Stimulated activated CD4-positive, alpha-beta T cell treated with anti-CD3 and anti-CD28 coated beads, Interleukin-4, amount 100 ng/mL, for 4 hours (primary cell): ENCODE results near the gene SYT11.
"Not testable (repeated sequence)": the region's sequence is repeated elsewhere in the genome, so short reads cannot be mapped to it uniquely, and the experiment has no call there.

Experiments
- DNase-seq, 2 experiments: peaks; one replicate each; pipeline ENCODE4 v3.0.0-alpha.2; 2020

SYT11 gene

DNA sequence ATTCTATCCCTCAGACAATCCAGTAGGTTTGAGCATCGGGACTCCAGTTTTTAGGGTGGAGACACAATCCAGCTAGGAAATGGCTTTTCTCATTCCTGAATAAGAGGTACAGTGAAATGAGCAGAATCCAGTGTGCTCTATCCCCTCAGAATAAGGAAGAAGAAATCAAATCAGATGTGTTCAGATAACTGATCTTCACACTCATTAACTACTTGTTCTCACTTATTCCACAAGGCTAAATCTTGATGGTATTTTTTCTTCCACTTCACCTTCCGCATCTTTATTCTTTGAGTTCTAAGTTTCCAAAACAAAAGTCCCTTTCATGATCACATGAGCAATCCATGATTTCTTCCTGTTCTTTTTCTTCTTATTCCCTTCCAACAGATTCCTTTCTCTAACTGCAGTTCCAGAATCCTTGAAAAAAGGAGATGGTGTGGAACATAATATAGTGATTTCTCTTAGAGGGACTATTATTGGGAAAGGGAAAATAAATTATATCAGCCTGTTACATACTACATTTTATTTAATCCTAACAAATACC is 1.7 kb downstream of the SYT11 start:
- DNase-seq, result no peak

- DNase-seq, result no peak
Measured at GRCh38 chr1:155861896-155862295, 2.5 kb downstream of the SYT11 start.

GRCh38 chr1:155864393-155864792 is 5.0 kb downstream of the SYT11 start:
- no peak for DNase-seq

GRCh38 chr1:155867766-155868165 is 8.4 kb downstream of the SYT11 start:
- no peak for DNase-seq

- no peak for DNase-seq
Measured at GRCh38 chr1:155871390-155871789, 12.0 kb downstream of the SYT11 start.

DNA sequence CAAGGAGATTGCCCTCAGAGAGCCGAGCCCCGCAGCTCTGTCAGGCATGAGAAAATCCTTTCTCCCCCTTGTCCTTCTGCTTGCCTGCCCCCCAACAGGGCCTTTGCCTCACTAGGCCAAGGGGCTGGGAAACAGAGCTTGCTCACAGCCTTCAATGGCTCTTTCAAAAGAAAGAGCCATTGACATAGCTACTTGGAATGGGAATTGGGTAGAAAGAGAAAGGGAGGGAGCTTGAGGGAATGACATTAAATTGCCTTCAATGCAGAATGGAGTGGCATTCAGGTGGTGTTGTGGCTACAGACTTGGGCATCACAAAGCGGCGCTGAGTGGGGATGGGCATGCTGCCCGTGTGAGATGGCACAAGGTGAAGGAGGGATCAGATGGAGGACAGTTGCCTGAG is 13.2 kb downstream of the SYT11 start:
- DNase-seq, result no peak

DNA sequence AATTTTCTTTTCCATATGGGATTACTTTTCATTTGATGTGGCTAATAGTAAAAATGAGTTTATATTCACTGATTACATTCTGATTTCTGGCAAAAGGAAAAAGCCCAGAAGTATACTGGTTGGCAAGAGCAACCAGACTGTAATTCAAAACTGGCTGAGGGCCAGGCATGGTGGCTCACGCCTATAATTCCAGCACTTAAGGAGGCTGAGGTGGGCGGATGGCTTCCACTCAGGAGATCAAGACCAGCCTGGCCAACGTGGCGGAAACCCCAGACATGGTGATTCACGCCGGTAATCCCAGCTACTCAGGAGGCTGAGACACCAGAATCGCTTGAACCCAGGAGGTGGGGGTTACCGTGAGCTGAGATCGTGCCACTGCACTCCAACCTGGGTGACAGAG is 14.5 kb downstream of the SYT11 start:
- DNase-seq, result no peak

DNA sequence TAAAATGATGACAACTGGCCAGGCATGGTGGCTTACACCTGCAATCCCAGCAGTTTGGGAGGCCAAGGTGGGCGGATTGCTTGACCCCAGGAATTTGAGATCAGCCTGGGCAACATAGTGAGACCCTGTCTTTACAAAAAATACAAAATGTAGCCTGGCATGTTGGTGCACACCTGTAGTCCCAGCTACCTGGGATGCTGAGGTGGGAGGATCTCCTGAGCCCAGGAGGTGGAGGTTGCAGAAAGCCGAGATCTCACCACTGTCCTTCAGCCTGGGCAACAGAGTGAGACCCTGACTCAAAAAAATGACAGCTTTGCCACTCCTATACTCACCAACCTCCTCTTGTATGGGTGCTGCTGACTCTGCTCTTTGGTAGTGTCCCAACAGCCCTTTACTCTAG is 18.6 kb downstream of the SYT11 start:
- DNase-seq, result no peak

GRCh38 chr1:155880251-155880650 is 20.9 kb downstream of the SYT11 start:
- no peak for DNase-seq

GRCh38 chr1:155880950-155881349 is 21.6 kb downstream of the SYT11 start:
- DNase-seq, result no peak

DNA sequence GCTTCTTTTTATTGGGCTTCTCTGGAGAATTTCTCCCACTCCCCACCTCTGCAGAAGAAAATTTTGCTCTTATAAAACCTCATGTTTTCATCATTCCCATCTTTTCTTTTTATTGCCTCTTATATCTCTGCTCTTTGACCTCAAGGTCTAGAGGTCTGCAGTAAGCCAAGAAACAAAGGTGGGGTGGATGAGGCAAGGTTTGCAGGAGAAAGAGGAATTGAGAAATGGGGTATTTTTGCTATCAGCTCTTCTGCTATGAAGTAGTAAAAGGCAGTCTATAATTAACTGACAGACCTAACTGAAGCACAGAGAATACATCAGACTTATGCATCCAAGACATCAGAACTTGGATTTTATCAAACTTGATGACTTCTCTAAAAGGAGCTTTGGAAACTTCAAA is 22.9 kb downstream of the SYT11 start:
- no peak for DNase-seq

GRCh38 chr1:155882766-155883165 is 23.4 kb downstream of the SYT11 start:
- DNase-seq, result no peak

GRCh38 chr1:155884031-155884960 is 24.9 kb downstream of the SYT11 start:
- DNase-seq, result no peak

- no peak for DNase-seq
Measured at GRCh38 chr1:155884982-155885381, 25.6 kb downstream of the SYT11 start.

GRCh38 chr1:155888481-155888880 is 29.1 kb downstream of the SYT11 start:
- no peak for DNase-seq

DNA sequence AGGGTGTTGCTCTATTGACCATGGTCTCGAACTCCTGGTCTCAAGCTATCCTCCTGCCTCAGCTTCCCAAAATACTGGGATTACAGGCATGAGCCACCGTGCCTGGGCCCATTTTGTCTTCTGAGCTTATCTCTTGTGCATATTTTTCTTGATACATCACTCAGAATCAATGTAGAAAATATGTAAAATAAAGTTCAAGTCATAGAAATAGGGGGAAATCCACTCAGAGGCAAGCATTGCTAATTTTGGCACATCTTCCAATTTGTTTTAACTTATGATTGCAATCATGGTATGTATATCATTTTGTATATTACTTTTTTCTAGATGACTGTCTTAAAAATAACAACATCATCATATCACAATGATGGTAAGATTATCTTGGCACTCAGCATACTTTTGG is 30.2 kb downstream of the SYT11 start:
- no peak for DNase-seq

- no peak for DNase-seq
Measured at GRCh38 chr1:155890251-155890650, 30.9 kb downstream of the SYT11 start.

GRCh38 chr1:155892796-155893195 is 33.4 kb downstream of the SYT11 start:
- DNase-seq, result no peak

- DNase-seq, result peak in 1 of 2 experiments; percentile 12
Measured at GRCh38 chr1:155893389-155894142, 34.2 kb downstream of the SYT11 start.

- DNase-seq, result not testable (repeated sequence)
Measured at GRCh38 chr1:155895617-155896016, 36.2 kb downstream of the SYT11 start.

- DNase-seq, result not testable (repeated sequence)
Measured at GRCh38 chr1:155896476-155896875, 37.1 kb downstream of the SYT11 start.

GRCh38 chr1:155897746-155898145 is 38.4 kb downstream of the SYT11 start:
- DNase-seq, result no peak

DNA sequence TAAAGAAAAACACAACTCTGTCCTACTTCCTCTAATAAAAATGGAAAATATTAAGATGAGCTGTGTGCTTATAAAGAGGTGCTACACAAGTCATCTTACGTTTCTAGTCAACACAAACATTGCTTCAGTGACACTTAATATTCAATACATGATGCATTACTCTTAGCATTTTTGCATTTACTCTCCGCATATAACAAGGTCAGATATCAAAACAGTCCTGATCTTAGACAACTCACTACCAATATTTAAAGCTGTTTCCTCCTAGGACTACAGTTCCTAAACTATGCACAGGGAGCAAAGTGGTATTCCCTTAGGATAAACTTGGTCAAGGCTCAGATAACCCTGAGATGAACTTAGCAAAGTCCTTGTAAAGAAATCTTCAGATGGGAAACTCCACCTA is 39.5 kb downstream of the SYT11 start:
- DNase-seq, result no peak

GRCh38 chr1:155899683-155900082 is 40.3 kb downstream of the SYT11 start:
- DNase-seq, result no peak
